HTR-8/SVneo (cell line): ENCODE data around the gene L3MBTL1.
"Not testable (repeated sequence)": the region's sequence is repeated elsewhere in the genome, so short reads cannot be mapped to it uniquely, and the experiment has no call there.

Experiments used
- DNase-seq: peaks from one replicate; pipeline ENCODE4 v3.0.0; 2011; ENCODE audit warnings: low spot score, mixed read lengths; ENCODE audit not compliant: insufficient read length
- FAIRE-seq: peaks from 2 replicates; lab custom pipeline; 2011; peaks lifted over from hg19 to GRCh38; lab: Jason Lieb, UNC

Gene L3MBTL1

DNA sequence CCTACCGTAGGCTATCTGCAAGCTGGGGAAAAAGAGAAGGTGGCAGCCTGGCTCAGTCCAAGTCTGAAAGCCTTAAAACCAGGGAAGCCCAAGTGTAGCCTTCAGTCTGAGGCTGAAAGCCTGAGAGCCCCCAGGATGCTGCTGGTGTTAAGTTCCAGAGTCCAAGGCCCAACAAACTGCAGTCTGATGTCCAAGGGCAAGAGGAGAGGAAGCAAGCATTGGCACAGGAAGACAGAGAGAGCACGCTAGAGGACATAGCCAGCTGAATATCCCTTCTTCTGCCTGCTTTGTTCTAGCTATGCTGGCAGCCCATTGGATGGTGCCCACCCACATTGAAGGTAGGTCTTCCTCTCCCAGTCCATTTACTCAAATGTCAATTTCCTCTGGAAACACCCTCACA, 12.1 kb upstream of the L3MBTL1 start:
- FAIRE-seq = peak; percentile 62
- DNase-seq = no peak

DNA sequence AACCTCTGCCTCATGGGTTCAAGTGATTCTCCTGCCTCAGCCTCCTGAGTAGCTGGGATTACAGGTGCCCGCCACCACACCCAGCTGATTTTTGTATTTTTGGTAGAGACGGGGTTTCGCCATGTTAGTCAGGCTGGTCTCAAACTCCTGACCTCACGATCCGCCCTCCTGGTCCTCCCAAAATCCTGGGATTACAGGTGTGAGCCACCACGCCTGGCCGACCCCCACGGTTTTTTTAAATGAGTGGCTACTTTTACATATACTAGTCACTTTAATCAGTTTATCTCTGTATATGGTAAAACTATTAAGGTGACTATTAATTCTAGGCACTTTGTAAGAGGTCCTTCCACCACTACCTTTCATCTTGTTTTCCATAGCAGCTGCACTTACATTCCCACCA, 5.5 kb upstream of the L3MBTL1 start:
- DNase-seq, FAIRE-seq: not testable (repeated sequence)

DNA sequence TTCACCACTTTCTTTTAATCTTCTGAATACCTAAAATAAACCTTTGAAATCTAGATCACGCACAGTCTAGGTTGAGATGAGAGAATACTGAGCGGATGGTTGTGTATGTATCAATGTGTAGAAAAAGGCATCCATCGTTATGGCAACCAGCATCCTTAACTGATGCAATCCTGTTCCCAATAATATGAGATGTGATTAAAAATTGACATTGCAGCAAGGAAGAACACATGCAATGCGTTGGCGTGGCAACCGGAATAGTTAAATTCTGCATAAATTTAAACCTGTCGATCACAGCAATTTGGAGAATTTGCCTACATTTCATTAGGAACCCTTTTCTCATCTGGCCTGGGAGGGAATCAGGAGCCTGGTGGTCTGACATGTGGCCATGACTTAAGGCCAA, 1.3 kb upstream of the L3MBTL1 start:
- peak; percentile 92 for FAIRE-seq

GRCh38 chr20:43508106-43508505, 609 bp downstream of the L3MBTL1 start:
- FAIRE-seq (no peak), DNase-seq (no peak)

More for the DNA sequence above, 1.3 kb upstream of the L3MBTL1 start:
- no peak for DNase-seq

DNA sequence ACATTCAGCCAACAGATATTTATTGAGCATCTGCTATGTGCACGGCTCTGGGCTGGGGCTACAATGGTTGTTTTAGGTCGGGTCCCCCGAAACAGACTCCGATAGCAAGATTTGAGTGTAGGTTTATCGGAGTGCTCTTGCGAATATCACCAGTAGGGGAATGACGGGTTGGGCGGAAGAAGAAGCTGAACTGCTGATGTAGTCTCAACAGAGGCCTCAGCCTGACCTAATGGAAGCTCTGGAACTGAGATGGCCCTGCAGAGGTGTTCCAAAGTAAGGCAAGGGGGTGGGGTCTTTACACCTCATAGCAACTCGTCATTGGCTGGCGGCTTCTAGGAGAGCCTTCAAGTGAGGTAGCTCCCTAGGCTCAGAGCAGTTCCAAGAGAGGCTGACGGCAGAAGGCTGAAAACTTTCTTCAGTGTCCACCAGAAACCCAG, 1.1 kb downstream of the L3MBTL1 start:
- FAIRE-seq (no peak), DNase-seq (no peak)

DNA sequence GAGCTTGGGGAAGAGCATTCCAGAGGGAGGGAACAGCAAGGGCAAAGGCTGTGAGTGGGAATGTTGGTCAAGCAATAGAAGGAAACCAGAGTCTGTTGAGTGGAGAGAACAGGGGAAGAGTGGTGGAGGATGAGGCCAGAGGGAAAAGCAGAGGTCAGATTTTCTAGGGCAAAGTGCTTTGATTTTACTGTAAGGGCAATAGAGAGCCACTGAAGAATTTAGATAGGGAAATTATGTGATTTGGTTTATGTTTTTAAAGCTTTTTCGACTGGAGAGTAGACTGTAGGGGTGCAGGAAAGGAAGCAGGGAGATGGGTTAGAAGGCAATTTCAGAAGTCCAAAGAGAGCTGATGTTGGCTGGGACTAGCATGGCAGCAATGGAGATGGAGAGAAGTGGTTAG, 4.4 kb downstream of the L3MBTL1 start:
- no peak for FAIRE-seq
- no peak for DNase-seq

- DNase-seq (no peak), FAIRE-seq (peak; percentile 28)
Observed at GRCh38 chr20:43513372-43513930, 6.0 kb downstream of the L3MBTL1 start.

GRCh38 chr20:43513931-43514647, 6.6 kb downstream of the L3MBTL1 start:
- FAIRE-seq (peak; percentile 81), DNase-seq (peak; percentile 97)

DNA sequence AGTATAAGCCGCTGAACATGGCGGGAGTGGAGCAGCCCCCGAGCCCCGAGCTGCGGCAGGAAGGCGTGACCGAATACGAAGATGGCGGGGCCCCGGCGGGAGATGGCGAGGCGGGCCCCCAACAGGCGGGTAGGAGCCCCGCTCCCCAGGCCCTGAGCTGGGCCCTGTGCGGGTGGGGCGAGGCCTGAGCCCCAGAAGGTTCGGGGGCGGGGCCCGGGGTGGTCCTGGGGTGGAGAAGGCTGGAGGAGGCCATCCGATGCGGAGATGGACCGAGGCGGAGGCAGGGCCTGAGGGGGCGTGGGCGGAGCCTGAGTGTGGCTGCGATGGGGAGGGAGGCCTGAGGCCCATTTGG, 7.1 kb downstream of the L3MBTL1 start:
- DNase-seq = no peak
- FAIRE-seq = peak; percentile 13

- FAIRE-seq (peak; percentile 49), DNase-seq (no peak)
Observed at GRCh38 chr20:43515628-43516027, 8.1 kb downstream of the L3MBTL1 start.

DNA sequence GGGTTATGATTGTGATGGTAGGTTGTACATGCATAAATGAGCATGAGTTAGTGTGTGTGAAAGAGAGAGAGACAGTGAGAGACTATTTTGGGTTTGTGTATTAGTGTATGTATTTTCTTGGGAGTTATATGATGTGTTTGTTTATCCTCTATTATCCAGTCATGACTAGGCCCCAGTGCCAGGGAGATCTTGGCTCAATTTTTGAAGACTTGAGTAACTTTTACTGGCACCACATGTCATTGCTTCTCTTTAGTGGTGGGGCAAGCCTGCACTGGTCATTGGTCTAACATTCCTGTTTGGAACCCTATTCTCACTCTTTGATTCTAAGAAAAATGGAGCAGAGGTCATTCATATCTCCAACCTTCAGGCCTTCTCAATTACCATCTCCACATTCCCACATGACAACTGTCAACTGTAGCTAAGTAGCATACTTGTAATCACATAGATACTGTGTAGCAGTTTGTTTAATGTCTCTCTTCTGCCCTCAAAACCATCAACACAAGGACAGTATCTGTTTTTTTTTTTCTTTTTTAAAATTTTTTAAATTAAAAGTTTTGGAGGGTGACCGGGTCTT, 8.8 kb downstream of the L3MBTL1 start:
- FAIRE-seq (peak; percentile 89), DNase-seq (no peak)

DNA sequence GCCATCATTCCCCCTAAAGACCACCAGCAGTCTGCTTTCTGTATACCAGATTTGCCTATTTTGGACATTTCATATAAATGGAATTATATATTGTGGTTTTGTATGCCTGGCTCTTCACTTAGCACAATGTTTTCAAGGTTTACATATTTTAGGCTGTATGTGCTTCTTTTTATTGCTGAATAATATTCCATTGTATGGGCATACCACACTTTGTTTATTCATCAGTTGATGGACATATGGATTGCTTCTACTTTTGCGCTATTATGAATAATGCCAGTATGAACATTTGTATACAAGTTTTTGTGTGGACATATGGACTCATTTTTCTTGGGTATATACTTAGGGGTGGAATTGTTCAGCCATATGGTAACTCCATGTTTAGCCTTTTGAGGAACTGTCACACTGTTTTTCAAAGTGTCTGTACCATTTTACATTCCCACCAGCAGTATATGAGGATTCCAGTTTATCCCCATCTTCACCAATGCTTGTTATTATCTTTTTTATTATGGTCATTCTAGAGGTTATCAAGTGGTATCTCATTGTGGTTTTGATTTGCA, 12.7 kb downstream of the L3MBTL1 start:
- no peak for DNase-seq
- peak; percentile 84 for FAIRE-seq

DNA sequence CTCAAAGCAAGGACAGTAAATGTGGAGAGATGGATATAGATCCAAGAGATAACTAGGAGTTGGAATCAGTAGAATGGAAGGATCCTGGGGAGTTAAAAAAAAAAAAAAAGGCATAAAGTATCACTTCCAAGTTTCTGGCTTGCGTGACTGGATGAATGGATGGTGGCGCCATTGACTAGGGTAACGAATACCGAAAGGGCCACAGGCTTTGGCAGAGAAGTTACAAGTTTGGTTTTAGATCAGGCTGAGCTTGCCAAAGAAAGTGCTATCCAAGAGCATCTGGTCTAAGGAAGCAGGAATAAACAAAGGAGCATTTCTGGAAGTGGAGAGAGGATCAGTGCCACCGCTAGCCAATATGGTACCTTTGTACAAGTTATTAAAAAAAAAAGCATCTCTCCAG, 17.5 kb downstream of the L3MBTL1 start:
- DNase-seq (no peak), FAIRE-seq (peak; percentile 72)

- DNase-seq (no peak), FAIRE-seq (peak; percentile 74)
Observed at GRCh38 chr20:43528258-43528875, 20.9 kb downstream of the L3MBTL1 start.

DNA sequence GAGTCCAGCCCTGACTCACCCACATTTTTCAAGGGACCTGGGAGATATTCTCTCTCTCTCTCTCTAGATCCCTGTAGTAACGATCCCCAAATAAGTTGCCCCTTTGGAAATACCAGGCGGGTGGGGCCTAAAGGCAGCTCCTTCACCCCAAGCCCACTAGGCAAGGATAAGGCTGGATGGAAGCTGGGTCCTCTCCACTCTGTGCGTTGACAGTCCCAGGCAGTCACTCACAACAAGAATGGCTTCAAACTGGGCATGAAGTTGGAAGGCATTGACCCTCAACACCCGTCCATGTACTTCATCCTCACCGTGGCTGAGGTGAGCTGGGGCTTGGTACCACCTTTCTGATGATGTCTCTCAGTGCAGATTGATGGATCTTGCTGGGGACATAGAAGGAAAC, 21.6 kb downstream of the L3MBTL1 start:
- DNase-seq = no peak
- peak; percentile 68 for FAIRE-seq

DNA sequence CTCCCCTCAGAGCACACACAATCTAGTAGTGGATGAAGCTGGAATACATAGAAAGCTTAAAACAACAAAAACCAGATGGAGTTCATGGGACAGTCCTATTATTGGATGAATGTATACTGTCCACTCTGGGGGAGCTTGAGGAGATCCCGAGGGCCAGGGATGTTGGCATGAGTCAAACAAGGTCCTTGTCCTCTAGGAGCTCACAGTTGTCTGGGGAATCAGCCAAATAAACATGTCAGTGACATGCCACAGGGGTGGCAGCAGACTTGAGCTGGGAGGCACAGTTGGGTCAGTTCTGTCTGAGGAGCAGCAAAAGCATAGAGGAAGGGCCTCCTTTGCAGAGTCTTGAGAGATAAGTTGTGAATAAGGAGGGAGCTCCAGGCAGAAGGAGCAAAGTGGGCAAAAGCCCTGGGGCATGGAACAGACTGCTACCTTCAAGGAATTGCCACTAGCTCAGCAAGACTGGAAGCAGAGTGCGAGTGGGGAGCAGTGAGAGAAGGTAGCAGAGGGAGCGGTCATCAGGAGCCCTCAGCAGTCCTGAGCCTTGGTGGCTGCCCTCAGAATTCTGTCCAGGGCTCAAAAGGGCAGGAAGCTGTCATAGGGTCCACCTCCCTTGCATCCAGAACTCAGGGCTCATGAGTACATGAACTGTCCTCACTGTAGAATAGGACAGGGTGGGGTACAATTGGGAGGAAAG, 22.1 kb downstream of the L3MBTL1 start:
- no peak for DNase-seq
- peak; percentile 40 for FAIRE-seq

DNA sequence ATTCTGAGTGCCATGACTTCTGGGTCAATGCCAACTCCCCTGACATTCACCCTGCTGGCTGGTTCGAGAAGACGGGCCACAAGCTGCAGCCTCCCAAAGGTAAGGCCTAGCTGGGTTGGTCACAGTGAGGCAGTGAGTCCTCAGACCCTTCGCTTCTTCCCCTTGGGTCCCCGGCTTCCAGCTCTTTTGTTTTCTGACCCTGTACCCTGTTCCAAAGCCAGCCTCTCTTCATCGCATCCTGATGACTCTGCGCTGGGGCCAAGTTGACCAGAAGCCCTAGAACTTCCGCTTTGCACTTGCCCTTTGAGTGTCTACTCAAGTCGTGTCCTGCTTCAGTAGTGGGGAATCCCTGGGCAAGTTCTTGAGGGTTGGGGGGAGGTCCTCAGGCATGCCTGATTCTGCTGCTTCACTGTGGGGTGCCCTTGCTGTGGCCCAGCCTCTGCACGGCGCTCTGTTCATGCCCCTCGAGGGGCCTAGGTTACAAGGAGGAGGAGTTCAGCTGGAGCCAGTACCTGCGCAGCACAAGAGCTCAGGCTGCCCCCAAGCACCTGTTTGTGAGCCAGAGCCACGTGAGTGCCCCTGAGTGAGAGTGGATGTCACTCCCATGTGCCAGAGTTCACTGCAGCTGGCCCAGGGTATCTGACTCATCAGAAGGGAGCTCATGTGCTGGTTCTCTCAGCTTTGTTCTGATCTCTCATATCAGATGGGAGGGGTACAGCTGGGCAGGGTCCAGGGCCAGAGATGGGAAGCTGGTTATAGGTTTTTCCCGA, 23.0 kb downstream of the L3MBTL1 start:
- DNase-seq (no peak), FAIRE-seq (no peak)

DNA sequence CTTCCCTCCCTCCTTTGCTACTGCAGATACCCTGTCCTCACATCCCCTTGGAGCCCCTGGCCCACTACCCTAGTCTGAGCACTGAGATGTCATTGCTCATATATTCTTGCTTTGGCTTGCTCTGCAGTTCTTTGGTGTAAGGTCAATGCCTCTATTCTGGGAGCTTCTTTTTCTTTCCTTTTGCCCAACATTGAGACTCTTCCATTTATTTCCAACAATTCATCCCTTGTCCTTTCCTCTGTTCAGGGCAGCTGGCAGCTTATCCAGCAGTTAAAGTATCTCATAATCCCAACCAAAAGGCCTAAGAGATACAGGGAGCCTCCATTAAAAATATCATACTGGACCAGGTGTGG, 23.6 kb downstream of the L3MBTL1 start:
- FAIRE-seq (no peak), DNase-seq (no peak)

- FAIRE-seq (peak; percentile 75), DNase-seq (no peak)
Observed at GRCh38 chr20:43532416-43533055, 25.0 kb downstream of the L3MBTL1 start.
